HG02938 (cell line): Measurements from ENCODE around the gene RFX7.

Experiments
- ATAC-seq: cut with Tn5 transposase; IDR thresholded peaks from one replicate; pipeline ENCODE4 v1.9.1; 2021; ENCODE audit warnings: mild to moderate bottlenecking, moderate library complexity; ENCODE audit not compliant: unreplicated experiment

RFX7 gene

GRCh38 chr15:56148064-56148463 is 95.6 kb downstream of the RFX7 start:
- no peak for ATAC-seq

- ATAC-seq, result no peak
Measured at GRCh38 chr15:56146756-56147155, 96.9 kb downstream of the RFX7 start.

GRCh38 chr15:56128081-56128480 is 115.6 kb downstream of the RFX7 start:
- ATAC-seq, result no peak

- ATAC-seq, result no peak
Measured at GRCh38 chr15:56126409-56126808, 117.3 kb downstream of the RFX7 start.

- no peak for ATAC-seq
Measured at GRCh38 chr15:56124391-56124790, 119.3 kb downstream of the RFX7 start.

- ATAC-seq, result no peak
Measured at GRCh38 chr15:56105855-56106254, 137.8 kb downstream of the RFX7 start.

- ATAC-seq, result no peak
Measured at GRCh38 chr15:56102441-56102840, 141.2 kb downstream of the RFX7 start.

- ATAC-seq, result no peak
Measured at GRCh38 chr15:56099311-56099710, 144.4 kb downstream of the RFX7 start.

GRCh38 chr15:56098195-56098863 is 145.3 kb downstream of the RFX7 start:
- no peak for ATAC-seq

- no peak for ATAC-seq
Measured at GRCh38 chr15:56095406-56095805, 148.3 kb downstream of the RFX7 start.

- ATAC-seq, result no peak
Measured at GRCh38 chr15:56094171-56094570, 149.5 kb downstream of the RFX7 start.

GRCh38 chr15:56088389-56088788 is 155.3 kb downstream of the RFX7 start:
- ATAC-seq, result no peak

GRCh38 chr15:56086566-56086965 is 157.1 kb downstream of the RFX7 start:
- ATAC-seq, result no peak

GRCh38 chr15:56082263-56082761 is 161.4 kb downstream of the RFX7 start:
- no peak for ATAC-seq

GRCh38 chr15:56077081-56077480 is 166.6 kb downstream of the RFX7 start:
- no peak for ATAC-seq

- no peak for ATAC-seq
Measured at GRCh38 chr15:56076640-56077039, 167.0 kb downstream of the RFX7 start.

- no peak for ATAC-seq
Measured at GRCh38 chr15:56074481-56075265, 169.0 kb downstream of the RFX7 start.

GRCh38 chr15:56064152-56064551 is 179.5 kb downstream of the RFX7 start:
- ATAC-seq, result no peak

- ATAC-seq, result no peak
Measured at GRCh38 chr15:56059716-56060115, 184.0 kb downstream of the RFX7 start.

GRCh38 chr15:56058986-56059385 is 184.7 kb downstream of the RFX7 start:
- no peak for ATAC-seq

GRCh38 chr15:56056626-56057025 is 187.1 kb downstream of the RFX7 start:
- ATAC-seq, result no peak

GRCh38 chr15:56053046-56053400 is 190.7 kb downstream of the RFX7 start:
- ATAC-seq, result no peak
